Measurements from ENCODE around the gene ACOT13.
"Not testable (repeated sequence)": the region's sequence is repeated elsewhere in the genome, so short reads cannot be mapped to it uniquely, and the experiment has no call there.

ACOT13 gene

GRCh38 chr6:24734710-24735109, 67.8 kb downstream of the ACOT13 start:
- not testable (repeated sequence) for DNase-seq

GRCh38 chr6:24738741-24739140, 71.9 kb downstream of the ACOT13 start:
- DNase-seq: no peak

- no peak for DNase-seq
Measured at GRCh38 chr6:24740861-24741260, 74.0 kb downstream of the ACOT13 start.

- DNase-seq: no peak
Measured at GRCh38 chr6:24742216-24742738, 75.4 kb downstream of the ACOT13 start.

- peak; percentile 53 to 92 for DNase-seq
Measured at GRCh38 chr6:24743265-24743943, 76.5 kb downstream of the ACOT13 start.

DNA sequence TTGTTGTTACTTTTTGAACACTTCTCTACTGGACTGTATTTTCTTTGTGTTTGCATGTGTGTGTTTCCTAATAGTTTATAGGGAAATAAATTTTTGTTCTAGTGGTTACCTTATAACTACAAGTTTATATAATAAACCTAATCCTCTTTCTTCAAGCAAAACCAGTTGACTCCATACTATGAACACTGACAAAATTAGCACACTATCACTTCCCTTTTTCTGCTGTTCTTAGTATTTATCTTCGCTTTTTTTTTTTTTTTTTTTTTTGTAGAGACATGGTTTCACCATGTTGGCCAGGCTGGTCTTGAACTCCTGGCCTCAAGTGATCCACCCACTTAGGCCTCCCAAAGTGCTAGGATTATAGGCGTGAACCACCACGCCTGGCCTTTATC, 77.1 kb downstream of the ACOT13 start:
- DNase-seq: no peak

DNA sequence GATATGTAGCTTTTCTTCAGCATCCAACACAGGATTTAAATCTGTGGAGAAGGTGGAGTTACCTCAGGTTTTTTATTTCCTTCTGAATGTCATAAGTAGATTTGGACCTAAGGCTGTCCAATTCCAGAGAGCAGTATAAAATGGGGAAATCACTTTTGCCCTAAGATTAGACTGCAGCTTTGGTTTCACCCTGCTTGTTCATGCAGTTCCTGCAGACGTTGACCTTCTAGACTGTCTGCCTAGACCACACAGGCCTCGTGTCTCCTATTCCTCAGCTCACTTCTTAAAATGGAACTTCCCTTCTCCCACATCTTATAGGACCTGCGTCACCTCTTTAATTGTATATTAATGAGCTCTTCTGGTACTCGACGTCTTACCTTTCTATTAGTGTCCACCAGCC, 78.0 kb downstream of the ACOT13 start:
- DNase-seq: no peak

DNA sequence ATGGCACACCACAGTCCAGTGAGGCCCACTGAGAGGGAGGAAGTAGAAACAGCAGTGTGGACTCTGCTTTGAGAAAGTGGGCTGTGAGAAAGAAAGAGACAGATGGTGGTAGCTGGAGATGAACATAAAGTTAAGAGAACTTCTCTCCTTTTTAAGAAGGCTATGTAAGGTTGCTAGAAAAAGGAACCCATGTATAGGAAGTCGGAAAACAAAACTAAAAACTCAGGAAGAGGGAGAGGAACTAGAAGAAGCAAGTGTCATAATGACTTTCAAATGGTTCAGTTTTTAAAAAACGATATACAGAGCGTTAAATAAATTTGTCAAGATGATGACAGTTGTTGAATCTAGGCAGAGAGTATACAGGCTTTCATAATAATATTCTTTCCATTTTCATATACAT, 82.4 kb downstream of the ACOT13 start:
- no peak for DNase-seq

DNA sequence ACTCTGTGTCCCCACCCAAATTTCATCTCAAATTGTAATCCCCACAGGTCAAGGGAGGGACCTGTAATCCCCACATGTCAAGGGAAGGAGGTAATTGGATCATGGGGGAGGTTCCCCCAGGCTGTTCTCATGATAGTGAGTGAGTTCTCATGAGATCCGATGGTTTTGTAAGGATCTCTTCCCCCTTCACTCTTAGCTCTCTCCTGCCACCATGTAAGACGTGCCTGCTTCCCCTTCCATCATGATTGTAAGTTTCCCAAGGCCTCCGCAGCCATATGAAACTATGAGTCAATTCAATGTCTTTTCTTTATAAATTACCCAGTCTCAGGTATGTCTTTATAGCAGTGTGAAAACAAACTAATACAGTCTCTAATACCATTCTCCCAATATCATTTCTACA, 84.0 kb downstream of the ACOT13 start:
- not testable (repeated sequence) for DNase-seq

DNA sequence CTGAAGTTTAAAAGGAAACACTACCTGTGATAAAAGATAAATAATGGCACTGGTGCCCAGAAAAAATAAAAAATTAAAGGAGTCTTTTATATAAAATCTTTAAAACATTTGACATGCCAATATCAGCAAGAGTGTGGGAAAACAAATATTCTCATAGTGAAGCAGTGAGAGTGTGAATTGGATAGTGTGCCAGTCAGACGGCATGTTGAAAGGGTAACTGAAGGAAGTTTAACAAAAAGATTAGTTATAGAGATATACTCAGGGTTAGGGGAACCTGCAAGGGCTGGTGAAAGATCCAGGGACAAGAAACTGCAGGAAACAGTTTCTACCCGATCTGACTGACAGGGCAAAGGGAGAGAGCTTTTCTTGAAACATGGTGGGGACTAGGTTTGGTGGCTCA, 85.6 kb downstream of the ACOT13 start:
- DNase-seq: no peak

DNA sequence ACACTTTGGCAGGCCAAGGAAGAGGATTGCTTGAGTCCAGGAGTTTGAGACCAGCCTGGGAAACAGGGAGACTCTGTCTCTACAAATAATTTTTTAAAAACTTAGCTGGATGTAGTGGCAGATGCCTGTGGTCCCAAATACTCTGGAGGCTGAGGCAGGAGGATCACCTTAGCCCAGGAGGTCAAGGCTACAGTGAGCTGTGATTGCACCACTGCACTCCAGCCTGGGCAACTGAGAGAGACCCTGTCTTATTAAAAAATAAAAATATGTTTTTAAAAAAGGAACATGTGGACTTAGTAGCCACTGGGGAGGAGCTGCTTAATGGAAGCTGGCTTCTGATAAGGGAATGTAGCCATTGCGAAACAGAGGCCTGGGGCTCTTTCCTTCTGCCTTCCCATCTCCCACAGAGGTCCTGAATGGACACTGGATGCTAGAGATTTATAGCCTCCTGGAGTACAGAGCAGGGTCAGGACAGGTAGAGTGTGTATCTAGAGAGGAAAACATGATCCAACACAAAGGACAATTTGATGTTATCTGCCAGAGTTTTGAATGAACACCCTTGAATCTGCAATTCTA, 86.1 kb downstream of the ACOT13 start:
- no peak for DNase-seq

GRCh38 chr6:24753545-24753944, 86.7 kb downstream of the ACOT13 start:
- no peak for DNase-seq

- DNase-seq: not testable (repeated sequence)
Measured at GRCh38 chr6:24754378-24754777, 87.5 kb downstream of the ACOT13 start.

Data from SW 1271 (cell line).